ENCODE measurements around the gene CAMP.
A peak's percentile ranks its signal among the peaks of the same experiment; 100 is the strongest.
"Not testable (repeated sequence)": the region's sequence is repeated elsewhere in the genome, so short reads cannot be mapped to it uniquely, and the experiment has no call there.

The CAMP gene

GRCh38 chr3:48267782-48268181 is 44.5 kb downstream of the CAMP start:
- no peak for DNase-seq

- peak; percentile 44 for DNase-seq
Measured at GRCh38 chr3:48268381-48268935, 45.2 kb downstream of the CAMP start.

GRCh38 chr3:48268936-48269561 is 45.8 kb downstream of the CAMP start:
- no peak for DNase-seq

GRCh38 chr3:48269592-48269991 is 46.3 kb downstream of the CAMP start:
- DNase-seq = no peak

DNA sequence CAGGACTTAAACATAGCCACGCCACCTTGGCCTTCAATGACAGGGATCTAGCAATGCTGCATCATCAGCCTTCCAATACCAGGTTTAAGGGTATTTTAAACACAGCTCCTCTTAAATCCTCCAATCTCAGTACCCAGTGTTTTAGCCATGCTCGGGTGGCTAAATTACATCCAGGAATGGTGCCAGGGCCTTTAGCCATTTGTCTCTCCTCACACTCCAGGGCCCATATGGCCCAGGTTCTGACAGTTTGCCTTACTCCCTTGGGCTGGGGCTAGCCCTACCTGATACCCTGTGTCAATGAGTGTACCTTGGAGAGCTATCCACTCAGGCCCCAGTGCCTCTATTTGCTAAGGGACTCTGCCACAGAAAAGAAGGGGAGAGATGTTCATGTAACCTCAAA is 47.0 kb downstream of the CAMP start:
- no peak for DNase-seq

- DNase-seq = not testable (repeated sequence)
Measured at GRCh38 chr3:48271223-48271622, 47.9 kb downstream of the CAMP start.

GRCh38 chr3:48271763-48272498 is 48.6 kb downstream of the CAMP start:
- no peak for DNase-seq

- peak; percentile 10 for DNase-seq
Measured at GRCh38 chr3:48273594-48274211, 50.4 kb downstream of the CAMP start.

DNA sequence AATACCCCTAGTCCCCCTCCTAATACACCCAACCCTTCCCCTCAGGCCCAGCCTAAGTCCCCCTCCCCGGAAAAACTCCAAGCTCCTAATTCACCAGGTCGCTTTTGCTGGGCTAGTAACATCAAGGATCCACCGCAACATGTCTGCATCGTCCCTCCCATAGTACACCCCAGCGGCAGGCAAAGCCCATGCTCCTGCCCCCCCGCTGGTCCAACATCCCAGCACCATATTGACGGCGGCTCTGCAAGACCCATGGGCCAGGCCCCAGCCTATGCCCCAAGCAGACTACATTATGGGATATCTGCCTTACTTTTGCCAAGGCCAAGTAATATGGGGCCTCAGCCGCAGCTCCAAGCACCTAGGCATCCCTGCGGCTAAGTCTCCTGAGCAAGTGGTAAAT is 51.2 kb downstream of the CAMP start:
- no peak for DNase-seq
